ENCODE results near the gene SMPD3. TPM values are rescaled to one million over a fixed set of nuclear protein-coding genes. Genes with fewer than 3 reads are reported as not detected.

The SMPD3 gene
- total RNA-seq, 1 experiment from 2014 or later: not detected

GRCh38 chr16:68478526-68479250 is 30.4 kb upstream of the SMPD3 start:
- H3K36me3 ChIP-seq: no peaks in the 10 kb centered on the region
- no peaks in the 10 kb centered on the region for H3K9me3 ChIP-seq
- DNase-seq: no peak
- no peaks in the 10 kb centered on the region for H3K27me3 ChIP-seq
- H3K4me3 ChIP-seq: no peak overlapping the region

- H3K36me3 ChIP-seq: no peaks in the 10 kb centered on the region
- no peaks in the 10 kb centered on the region for H3K9me3 ChIP-seq
- no peak overlapping the region for H3K4me3 ChIP-seq
- no peak for DNase-seq
- H3K27me3 ChIP-seq: no peaks in the 10 kb centered on the region
Measured at GRCh38 chr16:68475071-68475470, 26.8 kb upstream of the SMPD3 start.

DNA sequence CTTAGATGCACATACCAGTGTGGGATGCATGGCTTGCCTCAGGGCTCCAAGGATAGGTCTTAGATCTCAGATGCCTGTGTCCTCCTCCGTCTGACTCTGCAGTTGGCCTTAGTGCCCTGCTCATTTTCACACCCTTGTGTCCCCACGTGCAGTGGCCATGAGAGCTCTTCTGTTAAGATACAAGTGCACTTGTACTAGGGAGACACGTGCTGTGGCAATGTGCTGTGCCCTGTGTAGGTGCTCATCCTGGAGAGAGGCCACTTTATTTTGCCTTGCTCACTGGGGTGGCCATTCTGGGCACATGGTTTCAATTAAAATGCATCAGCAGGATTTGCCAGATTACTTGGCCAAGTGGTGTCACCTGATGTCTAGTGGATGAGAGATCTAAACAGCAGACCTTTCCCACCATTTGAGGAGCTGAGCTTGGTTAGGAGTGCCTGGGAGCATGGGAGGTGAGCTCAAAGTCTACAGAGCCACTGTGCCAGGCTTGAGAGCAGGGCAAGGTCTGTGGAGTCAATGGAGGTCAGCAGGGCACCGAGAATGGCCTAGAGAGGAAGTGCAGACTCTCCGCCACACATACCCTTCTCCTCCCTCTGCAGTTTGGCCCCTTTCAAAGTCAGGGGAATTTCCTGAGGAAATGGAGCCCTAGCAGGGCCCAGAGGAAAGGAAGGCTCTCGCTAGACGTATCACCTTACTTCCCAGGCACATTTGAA is 25.2 kb upstream of the SMPD3 start:
- Histone ChIP-seq H3K36me3 (no peaks in the 10 kb centered on the region), H3K27me3 (no peaks in the 10 kb centered on the region), H3K4me3 (no peak overlapping the region), H3K9me3 (no peaks in the 10 kb centered on the region)
- no peak for DNase-seq

GRCh38 chr16:68472581-68472980 is 24.3 kb upstream of the SMPD3 start:
- DNase-seq: no peak
- no peaks in the 10 kb centered on the region for H3K9me3 ChIP-seq
- no peaks in the 10 kb centered on the region for H3K36me3 ChIP-seq
- H3K27me3 ChIP-seq: no peaks in the 10 kb centered on the region
- no peak overlapping the region for H3K4me3 ChIP-seq

DNA sequence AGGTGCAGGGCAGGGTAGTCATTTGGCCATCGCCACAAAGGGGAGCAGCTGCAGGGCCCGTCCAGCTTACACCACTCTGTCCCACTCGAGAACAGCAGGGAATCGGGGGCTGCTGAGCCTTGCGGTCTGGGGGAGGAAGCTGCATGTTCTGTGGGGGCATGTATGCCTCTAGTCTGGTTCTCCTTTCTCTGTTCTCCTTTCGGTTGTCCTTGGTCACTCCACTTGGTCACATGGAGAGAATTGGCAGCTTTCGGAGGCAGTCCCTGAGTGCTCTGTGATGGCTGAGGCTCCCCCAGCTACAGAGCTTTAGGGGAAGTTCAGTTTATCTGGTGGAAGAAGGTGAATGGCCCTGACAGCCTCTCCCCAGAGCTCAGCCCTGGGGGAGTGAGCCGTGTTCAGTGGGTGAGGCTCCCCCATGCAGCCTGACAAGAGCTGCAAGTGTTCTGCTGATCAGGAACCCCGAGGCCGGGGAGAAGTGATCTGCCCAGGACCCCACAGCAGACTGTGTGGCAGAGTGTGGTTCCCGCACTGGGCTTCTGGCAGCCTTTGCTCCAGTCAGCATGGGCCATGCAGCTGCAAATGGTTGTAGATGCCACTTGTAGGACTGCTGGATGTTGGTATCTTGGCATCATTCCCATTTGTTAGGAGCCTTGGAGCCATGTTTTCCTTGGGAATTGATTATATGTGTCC is 22.3 kb upstream of the SMPD3 start:
- H3K27me3 ChIP-seq: no peaks in the 10 kb centered on the region
- H3K9me3 ChIP-seq: no peaks in the 10 kb centered on the region
- no peaks in the 10 kb centered on the region for H3K36me3 ChIP-seq
- no peak overlapping the region for H3K4me3 ChIP-seq
- DNase-seq: no peak

GRCh38 chr16:68469796-68470460 is 21.6 kb upstream of the SMPD3 start:
- Histone ChIP-seq H3K9me3 (no peaks in the 10 kb centered on the region), H3K36me3 (no peaks in the 10 kb centered on the region), H3K4me3 (0 out of 2 replicates have a peak overlapping the region, but pooled peaks have one; percentile 9), H3K27me3 (no peaks in the 10 kb centered on the region)
- no peak for DNase-seq

GRCh38 chr16:68468842-68469241 is 20.5 kb upstream of the SMPD3 start:
- Histone ChIP-seq H3K27me3 (no peaks in the 10 kb centered on the region), H3K9me3 (no peaks in the 10 kb centered on the region), H3K36me3 (no peaks in the 10 kb centered on the region), H3K4me3 (no peak overlapping the region)
- no peak for DNase-seq

- Histone ChIP-seq H3K4me3 (no peak overlapping the region), H3K36me3 (no peaks in the 10 kb centered on the region), H3K9me3 (no peaks in the 10 kb centered on the region), H3K27me3 (no peaks in the 10 kb centered on the region)
- no peak for DNase-seq
Measured at GRCh38 chr16:68466174-68466573, 17.9 kb upstream of the SMPD3 start.

GRCh38 chr16:68463904-68464303 is 15.6 kb upstream of the SMPD3 start:
- Histone ChIP-seq H3K27me3 (no peaks in the 10 kb centered on the region), H3K36me3 (no peaks in the 10 kb centered on the region), H3K9me3 (no peaks in the 10 kb centered on the region), H3K4me3 (no peak overlapping the region)
- no peak for DNase-seq

DNA sequence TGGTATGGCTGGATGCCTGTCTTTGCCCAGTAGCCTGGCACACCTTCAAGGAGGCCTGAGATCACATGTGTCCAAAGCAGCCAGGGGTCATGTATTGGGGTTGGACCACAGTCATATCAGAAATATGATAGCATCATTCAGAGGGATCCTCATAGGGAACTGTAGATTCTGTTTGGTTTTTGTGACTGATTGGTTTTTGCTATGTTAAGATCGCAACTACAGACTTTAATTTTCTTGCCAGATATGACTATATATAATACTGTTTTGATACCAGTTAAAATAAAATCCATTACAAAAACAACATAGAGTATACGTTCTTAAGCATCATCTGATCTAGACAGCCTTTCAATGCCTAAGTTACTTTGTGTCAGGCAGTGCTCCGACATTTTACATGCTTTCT is 11.8 kb upstream of the SMPD3 start:
- H3K4me3 ChIP-seq: no peak overlapping the region
- H3K9me3 ChIP-seq: no peaks in the 10 kb centered on the region
- H3K27me3 ChIP-seq: no peaks in the 10 kb centered on the region
- DNase-seq: no peak
- H3K36me3 ChIP-seq: no peaks in the 10 kb centered on the region

DNA sequence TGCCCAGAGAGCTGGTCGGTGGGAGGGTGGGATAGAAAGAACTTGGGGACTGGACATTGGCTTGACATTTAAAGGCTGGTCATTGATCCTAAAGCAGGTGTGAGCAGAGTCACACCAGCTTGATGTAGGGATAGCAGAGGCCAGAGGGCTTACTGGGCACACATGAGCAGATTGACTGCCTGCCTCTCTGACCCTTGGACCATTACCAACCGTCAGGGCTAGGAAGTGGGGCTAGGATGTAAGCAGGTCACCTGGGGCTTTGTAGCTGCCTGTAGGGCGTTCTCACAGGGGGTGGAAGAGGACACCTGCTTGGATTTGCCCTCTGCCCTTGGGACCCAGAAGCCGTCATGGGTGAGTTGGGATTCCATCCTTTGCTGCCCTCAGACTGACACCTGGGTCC is 11.1 kb upstream of the SMPD3 start:
- H3K4me3 ChIP-seq: no peak overlapping the region

DNA sequence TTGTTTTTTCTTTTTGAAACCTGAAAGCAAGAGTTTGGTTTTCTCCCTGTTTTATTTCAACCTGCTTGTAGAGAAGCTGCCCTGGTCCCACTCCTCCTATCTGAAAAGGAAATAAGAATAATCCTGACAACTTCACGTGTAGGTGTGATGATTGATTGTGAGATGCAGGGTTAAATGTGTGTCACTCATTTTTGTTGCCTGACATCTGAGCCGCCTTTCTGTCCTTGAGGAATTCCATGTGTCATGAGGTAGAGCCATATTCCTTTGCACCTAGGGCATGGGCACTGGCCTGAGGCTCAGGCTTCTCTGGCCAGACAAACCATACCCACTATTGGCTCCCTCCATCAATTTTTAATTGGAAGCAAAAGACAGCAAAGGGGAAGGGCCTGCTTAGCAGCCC is 10.2 kb upstream of the SMPD3 start:
- Histone ChIP-seq H3K27me3 (no peaks in the 10 kb centered on the region), H3K9me3 (no peaks in the 10 kb centered on the region), H3K36me3 (no peaks in the 10 kb centered on the region), H3K4me3 (no peak overlapping the region)
- DNase-seq: no peak

More for the DNA sequence above, 11.1 kb upstream of the SMPD3 start:
- Histone ChIP-seq H3K36me3 (no peaks in the 10 kb centered on the region), H3K9me3 (no peaks in the 10 kb centered on the region), H3K27me3 (no peaks in the 10 kb centered on the region)
- DNase-seq: no peak

DNA sequence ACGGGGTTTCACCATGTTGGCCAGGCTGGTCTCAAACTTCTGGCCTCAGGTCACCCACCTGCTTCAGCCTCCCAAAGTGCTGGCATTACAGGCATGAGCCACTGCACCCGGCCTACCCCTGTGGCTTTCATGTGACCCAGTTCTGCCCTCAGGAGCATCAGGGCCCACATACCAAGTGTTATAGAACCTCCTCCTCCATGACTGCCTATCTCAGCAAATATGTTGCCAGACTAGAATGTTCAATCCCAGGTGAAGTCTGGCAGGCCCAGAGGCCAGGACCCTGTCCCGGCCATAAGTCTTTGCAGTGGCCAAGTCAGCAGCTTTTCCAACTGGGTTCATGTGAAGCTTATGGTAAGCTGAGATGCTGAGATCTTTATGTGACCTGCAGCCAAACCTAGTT is 9.8 kb upstream of the SMPD3 start:
- Histone ChIP-seq H3K36me3 (no peaks in the 10 kb centered on the region), H3K4me3 (no peak overlapping the region), H3K9me3 (no peaks in the 10 kb centered on the region)

GRCh38 chr16:68455631-68456030 is 7.3 kb upstream of the SMPD3 start:
- Histone ChIP-seq H3K4me3 (no peak overlapping the region), H3K27me3 (no peaks in the 10 kb centered on the region), H3K9me3 (no peaks in the 10 kb centered on the region), H3K36me3 (no peaks in the 10 kb centered on the region)
- DNase-seq: no peak

More for the DNA sequence above, 9.8 kb upstream of the SMPD3 start:
- no peaks in the 10 kb centered on the region for H3K27me3 ChIP-seq
- no peak for DNase-seq

DNA sequence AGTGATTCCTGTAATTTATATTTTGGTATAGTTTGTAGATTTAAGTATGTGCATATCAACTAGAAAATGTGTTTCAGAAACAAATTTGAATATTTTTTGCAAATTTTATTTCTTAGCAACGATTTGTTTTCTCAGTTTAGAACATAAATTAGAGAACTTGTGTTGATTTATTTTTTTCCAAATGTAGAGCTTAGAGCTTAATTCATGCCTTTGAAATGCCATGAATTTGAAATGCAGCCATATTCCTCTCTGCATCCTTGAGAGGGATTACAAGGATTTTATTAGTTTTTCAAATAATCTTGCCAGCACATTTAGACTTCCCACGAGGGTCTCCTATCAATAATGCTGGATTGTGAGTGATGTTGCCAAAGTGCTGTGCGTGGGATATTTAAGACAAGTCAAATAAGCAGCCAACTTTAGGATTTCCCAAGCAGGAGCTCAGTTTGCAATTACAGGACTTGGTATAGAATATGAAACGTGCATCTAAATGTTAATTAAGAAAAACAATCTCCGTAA is 6.7 kb upstream of the SMPD3 start:
- no peak for DNase-seq
- no peaks in the 10 kb centered on the region for H3K27me3 ChIP-seq
- H3K9me3 ChIP-seq: no peaks in the 10 kb centered on the region
- H3K4me3 ChIP-seq: no peak overlapping the region
- no peaks in the 10 kb centered on the region for H3K36me3 ChIP-seq

DNA sequence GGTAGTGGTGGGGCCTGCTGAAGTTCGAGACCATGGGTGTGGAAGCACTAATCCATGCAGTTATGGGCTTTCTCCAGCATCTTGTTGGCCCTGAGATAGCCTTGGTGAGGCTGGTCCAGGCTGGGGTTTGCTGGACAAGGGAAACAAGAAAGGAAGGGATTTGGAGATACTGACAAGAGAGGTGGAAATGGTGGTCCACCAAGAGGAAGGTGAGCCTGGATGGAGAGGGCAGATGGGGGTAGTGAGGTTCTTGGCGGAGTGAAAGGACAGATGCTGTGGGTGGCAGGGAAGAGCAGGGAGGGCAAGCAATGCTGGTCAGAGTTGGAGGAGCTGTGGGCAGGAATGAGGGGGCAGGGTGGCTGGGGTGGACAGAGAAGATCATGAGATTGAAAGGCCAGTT is 5.5 kb upstream of the SMPD3 start:
- H3K9me3 ChIP-seq: no peaks in the 10 kb centered on the region
- no peak for DNase-seq
- H3K36me3 ChIP-seq: no peaks in the 10 kb centered on the region
- no peak overlapping the region for H3K4me3 ChIP-seq
- H3K27me3 ChIP-seq: no peaks in the 10 kb centered on the region

- Histone ChIP-seq H3K9me3 (no peaks in the 10 kb centered on the region), H3K36me3 (no peaks in the 10 kb centered on the region), H3K27me3 (no peaks in the 10 kb centered on the region), H3K4me3 (no peak overlapping the region)
- DNase-seq: no peak
Measured at GRCh38 chr16:68452176-68452575, 3.9 kb upstream of the SMPD3 start.
